ENCODE data around the gene ACOXL.

ACOXL gene

GRCh38 chr2:111117598-111118480 lies 385.5 kb downstream of the ACOXL start:
- TF ChIP-seq CTCF (conservative IDR thresholded peaks at IDR 0.05) = no peak
- no peak overlapping the region for H3K27ac ChIP-seq

GRCh38 chr2:111118481-111118980 lies 386.2 kb downstream of the ACOXL start:
- H3K27ac ChIP-seq = no peak overlapping the region
- TF ChIP-seq CTCF (conservative IDR thresholded peaks at IDR 0.05) = no peak

GRCh38 chr2:111118981-111119821 lies 386.8 kb downstream of the ACOXL start:
- no peak overlapping the region for H3K27ac ChIP-seq
- TF ChIP-seq CTCF (conservative IDR thresholded peaks at IDR 0.05) = no peak

GRCh38 chr2:111119822-111120252 lies 387.5 kb downstream of the ACOXL start:
- H3K27ac ChIP-seq = peak overlapping the region; percentile 93
- TF ChIP-seq CTCF (conservative IDR thresholded peaks at IDR 0.05) = no peak

GRCh38 chr2:111120253-111121027 lies 388.1 kb downstream of the ACOXL start, which contains the start of gene BCL2L11:
Gene BCL2L11 (plus strand): TSS chr2:111120914. CDS start chr2:111123746, 2,832 bp downstream.
- no peak; the same call in 1 of the 2 replicates for TF ChIP-seq CTCF (conservative IDR thresholded peaks at IDR 0.05)
- H3K27ac ChIP-seq = peak within 1 kb of the TSS; percentile 93

GRCh38 chr2:111121028-111121827 lies 388.9 kb downstream of the ACOXL start:
- peak overlapping the region; percentile 93 for H3K27ac ChIP-seq

More at GRCh38 chr2:111121028-111121827, 388.9 kb downstream of the ACOXL start:
- no peak for TF ChIP-seq CTCF (conservative IDR thresholded peaks at IDR 0.05)

All from VCaP (cell line).